GM21390 (cell line): ENCODE results near the gene FHL2.
A peak's percentile ranks its signal among the peaks of the same experiment; 100 is the strongest.
"Not testable (repeated sequence)": the region's sequence is repeated elsewhere in the genome, so short reads cannot be mapped to it uniquely, and the experiment has no call there.

Experiments
- ATAC-seq: cut with Tn5 transposase; IDR thresholded peaks from one replicate; pipeline ENCODE4 v1.9.1; 2021; ENCODE audit not compliant: unreplicated experiment

Gene FHL2

DNA sequence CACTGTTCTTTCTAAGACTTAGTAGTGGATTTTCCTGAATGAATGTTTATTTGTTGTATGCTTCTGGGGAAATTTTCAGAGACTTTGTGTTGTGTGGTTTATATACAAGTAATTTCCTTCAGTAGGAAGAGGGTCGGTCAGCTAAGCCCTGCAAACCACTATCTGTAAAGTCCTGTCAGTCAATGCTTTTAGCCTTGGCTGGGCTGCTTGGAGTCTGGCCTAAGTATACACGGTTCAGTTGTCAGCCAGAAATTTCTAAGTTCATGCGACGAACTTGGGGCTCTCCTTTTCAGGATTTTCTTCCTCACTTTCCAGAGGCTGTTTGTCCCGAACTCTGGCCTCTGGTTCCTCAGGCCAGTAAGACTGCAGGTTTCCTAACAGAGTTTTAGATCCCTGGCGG is 40.3 kb downstream of the FHL2 start:
- ATAC-seq, result no peak

GRCh38 chr2:105357122-105357521 is 41.7 kb downstream of the FHL2 start:
- ATAC-seq, result no peak

- no peak for ATAC-seq
Observed at GRCh38 chr2:105344704-105345345, 54.0 kb downstream of the FHL2 start.

DNA sequence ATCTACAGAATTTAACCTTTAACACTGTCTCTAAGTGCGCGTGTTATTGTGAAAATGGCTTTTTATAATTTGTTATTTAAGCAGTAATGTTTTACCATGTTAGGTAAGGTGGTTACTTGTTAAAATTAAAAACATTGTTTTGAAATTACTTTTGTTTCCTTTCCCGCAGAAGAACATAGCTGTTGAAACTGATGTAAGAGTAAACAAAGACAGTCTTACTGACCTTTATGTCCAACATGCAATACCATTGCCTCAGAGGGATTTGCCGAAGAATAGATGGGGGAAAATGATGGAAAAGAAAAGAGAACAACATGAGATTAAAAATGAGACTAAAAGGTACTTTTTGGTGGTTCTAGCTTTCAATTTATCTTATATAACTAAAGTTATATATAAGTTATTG is 59.4 kb downstream of the FHL2 start:
- no peak for ATAC-seq

GRCh38 chr2:105338020-105338385 is 60.8 kb downstream of the FHL2 start:
- ATAC-seq, result peak; percentile 25

- ATAC-seq, result peak; percentile 89
Observed at GRCh38 chr2:105337122-105338019, 61.5 kb downstream of the FHL2 start, which contains the start of gene C2orf49. Gene C2orf49, plus strand, starts transcription at chr2:105337540. Its CDS starts 48 bp downstream, at chr2:105337588.

DNA sequence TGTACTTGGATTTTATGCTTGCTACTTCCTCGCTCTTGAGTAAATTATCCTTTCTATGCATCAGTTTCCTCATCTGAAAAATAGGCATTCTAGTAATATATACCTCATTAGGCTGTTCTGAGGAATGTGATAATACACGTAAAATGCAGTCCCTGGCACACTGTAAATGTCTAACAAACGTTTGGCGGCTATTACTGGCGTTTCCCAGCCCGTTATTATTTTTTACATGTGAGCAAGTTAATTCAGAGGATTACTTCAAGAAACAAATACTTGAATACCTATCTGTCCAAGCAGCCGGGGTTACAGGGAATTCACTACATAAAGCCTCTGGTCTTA is 62.1 kb downstream of the FHL2 start:
- no peak for ATAC-seq

GRCh38 chr2:105335469-105335868 is 63.4 kb downstream of the FHL2 start:
- ATAC-seq, result no peak

DNA sequence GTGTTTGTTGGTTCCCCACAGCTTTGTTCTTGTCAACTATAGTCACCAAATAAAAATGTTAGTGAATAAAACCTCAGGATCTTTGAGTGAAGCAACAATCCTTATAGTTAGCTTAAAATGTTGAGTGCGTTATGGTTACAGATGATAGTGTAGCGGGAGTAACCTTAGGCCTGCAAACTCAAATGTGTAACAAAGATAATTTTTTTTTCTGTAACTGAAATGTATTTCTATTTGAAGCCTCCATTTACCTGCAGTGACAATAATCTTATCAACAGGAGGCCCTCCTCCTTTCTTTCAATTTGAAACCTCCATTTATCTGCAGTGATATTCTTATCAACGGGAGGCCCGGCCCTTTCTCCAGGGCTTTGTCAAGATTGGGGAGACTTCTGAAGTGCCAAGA is 64.6 kb downstream of the FHL2 start:
- no peak for ATAC-seq

DNA sequence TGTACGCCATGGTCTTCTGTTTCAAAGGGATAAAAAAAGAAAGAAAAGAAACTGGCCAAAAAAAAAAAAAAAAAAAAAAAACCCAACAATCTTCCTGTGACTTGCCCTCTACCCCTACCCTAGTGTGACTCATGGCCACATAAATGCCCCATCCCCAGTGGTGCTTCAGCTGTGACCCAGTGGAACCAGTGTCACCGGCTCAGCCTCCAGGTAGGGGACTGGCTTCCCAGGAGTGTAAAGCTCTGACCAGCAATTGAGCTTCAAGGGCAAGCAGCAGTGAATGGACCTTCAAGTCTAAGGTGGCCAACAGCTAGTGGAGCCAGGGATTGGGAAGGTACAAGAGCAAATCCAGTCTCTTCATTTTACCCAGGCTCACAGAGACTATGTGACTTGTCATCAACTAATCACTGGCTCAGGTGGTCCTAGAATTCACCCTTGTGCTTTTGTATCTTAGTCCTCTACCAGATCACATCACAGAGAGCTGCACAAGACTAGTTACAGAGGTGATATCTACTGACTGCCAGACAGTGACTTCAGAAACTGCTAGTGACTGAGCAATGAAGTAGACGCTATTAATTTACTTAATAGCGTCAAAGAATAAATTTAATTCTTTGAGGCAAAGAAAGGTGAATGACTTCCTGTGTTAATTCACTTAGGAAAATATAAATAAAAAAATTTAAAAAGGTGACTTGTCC is 68.0 kb downstream of the FHL2 start:
- no peak for ATAC-seq

GRCh38 chr2:105329561-105330495 is 69.0 kb downstream of the FHL2 start, which contains the start of gene TGFBRAP1:
Gene TGFBRAP1, minus strand, starts transcription at chr2:105329735. Its CDS starts 21,434 bp downstream, at chr2:105308301.
- ATAC-seq, result peak; percentile 82

DNA sequence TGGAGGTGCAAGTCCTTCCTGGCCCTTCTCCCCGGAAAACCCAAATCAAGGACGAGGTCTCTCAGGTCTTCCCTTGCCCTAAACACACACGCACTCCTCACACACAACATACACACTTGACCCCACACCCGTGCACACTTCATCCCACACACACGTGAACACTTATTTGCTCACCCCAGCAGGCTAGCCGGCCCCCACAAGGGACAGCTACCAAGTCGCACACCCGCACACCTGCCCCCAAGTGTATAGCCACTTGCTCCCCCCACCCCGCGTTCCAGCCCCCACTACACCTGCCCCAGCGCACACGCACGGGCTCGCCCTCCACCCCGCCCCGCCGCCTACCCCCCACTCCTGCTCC is 69.7 kb downstream of the FHL2 start:
- peak; percentile 4 for ATAC-seq

DNA sequence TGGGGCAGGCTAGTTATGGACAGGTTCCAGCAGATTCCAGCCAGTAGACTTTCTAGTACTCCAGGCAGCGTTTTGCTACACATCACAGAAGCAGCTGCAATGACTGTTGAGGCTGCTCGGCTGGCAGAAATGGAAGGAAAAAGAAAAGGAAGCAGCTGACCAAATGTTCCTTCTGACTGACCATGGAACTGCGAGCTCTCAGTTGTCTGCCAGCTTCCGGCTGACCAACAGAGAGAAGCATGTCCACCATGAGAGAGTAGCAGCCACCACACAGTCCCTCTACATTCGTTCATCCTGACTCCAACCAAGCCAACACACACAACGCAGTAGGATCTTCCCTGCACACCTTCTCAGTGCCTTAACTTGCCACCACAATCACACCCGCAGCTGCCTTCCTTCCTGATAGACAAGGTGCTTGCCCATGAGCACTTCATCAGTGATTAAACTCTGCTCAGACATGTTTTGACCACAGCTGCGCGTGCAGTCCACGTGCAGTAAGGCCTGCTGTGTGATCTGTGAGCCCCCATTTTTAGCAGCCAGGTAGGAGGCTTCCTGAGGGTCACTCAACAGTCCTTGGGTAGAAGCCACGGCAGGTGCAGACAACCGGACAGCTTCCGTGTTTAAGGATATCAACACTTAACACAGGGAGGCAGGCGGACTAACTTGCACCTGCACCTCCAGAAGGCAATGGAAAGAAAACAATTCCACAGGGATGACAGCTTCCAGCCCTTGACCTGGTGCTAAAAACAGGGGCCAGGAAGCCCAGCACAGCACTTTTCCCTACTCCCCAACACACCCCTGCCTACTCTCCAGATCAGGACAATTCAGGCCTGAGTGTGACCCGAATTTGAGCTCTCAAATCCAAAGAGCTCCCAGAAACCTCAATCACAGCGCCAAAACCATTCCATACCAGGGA is 70.3 kb downstream of the FHL2 start:
- no peak for ATAC-seq

- ATAC-seq, result no peak
Observed at GRCh38 chr2:105327690-105328089, 71.2 kb downstream of the FHL2 start.

DNA sequence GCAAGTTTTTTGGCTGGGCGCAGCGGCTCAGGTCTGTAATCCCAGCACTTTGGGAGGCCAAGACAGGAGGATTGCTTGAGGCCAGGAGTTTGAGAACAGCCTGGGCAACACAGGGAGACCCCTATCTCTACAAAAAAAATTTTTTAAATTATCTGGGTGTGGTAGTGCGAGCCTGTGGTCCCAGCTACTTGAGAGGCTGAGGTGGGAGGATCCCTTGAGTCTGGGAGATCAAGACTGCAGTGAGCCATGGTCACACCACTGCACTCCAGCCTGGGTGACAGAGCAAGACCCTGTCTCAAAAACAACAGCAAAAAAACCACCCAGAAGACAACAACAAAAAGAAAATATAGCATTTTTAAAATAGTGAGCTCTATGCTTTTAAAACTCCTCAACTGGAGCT is 71.6 kb downstream of the FHL2 start:
- not testable (repeated sequence) for ATAC-seq

- no peak for ATAC-seq
Observed at GRCh38 chr2:105325389-105325963, 73.4 kb downstream of the FHL2 start.

- ATAC-seq, result no peak
Observed at GRCh38 chr2:105324732-105325131, 74.1 kb downstream of the FHL2 start.

GRCh38 chr2:105324101-105324500 is 74.8 kb downstream of the FHL2 start:
- ATAC-seq, result no peak

- ATAC-seq, result no peak
Observed at GRCh38 chr2:105323111-105323510, 75.7 kb downstream of the FHL2 start.
